HG03575 (cell line): ENCODE data around the gene CLASP2.

ENCODE experiments used
- ATAC-seq: cut with Tn5 transposase; IDR thresholded peaks from one replicate; pipeline ENCODE4 v1.9.1; 2021; ENCODE audit not compliant: unreplicated experiment, insufficient number of reproducible peaks, low FRiP score; ENCODE audit errors: extremely low read depth

CLASP2 gene

GRCh38 chr3:33646406-33646805, 71.6 kb downstream of the CLASP2 start:
- no peak for ATAC-seq

- ATAC-seq = no peak
Observed at GRCh38 chr3:33645060-33645647, 72.9 kb downstream of the CLASP2 start.

GRCh38 chr3:33644582-33644981, 73.5 kb downstream of the CLASP2 start:
- ATAC-seq = no peak

GRCh38 chr3:33642806-33643205, 75.2 kb downstream of the CLASP2 start:
- ATAC-seq = no peak

DNA sequence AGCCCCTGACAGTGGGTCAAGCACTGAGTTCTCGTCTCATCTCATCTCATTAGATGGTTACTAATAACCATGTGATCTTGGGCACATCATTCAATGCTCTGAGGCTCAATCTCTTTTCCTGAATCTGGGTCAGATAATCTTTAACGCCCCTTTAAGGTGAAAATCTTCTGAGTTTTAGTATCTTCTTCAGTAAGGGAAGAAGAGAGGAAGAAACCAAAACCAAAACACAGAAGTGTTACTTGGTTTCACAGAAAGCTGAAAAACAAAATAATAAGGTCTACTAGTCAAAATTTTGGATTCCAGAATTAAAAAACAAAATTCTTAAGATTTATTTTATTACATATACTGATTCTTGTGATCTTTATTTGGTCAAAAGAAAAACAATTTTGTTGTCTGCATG, 78.2 kb downstream of the CLASP2 start:
- ATAC-seq = no peak

DNA sequence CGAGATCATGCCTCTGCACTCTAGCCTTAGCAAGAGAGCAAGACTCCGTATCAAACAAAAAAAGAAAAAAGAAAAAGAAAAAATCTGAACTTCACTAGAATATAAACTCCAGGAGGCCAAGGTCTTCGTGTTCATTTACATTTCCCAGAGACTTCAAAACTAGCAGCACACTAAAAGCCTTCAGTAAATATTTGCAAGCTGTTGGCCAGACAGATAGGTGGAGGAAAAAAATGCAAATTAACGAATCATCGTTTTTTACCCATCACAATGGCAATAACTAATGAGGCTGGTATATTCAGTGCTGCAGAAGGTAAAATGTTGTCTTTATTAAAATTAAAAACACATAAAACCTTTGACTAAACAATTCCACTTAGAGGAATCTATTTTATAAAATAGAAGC, 80.6 kb downstream of the CLASP2 start:
- ATAC-seq = no peak

DNA sequence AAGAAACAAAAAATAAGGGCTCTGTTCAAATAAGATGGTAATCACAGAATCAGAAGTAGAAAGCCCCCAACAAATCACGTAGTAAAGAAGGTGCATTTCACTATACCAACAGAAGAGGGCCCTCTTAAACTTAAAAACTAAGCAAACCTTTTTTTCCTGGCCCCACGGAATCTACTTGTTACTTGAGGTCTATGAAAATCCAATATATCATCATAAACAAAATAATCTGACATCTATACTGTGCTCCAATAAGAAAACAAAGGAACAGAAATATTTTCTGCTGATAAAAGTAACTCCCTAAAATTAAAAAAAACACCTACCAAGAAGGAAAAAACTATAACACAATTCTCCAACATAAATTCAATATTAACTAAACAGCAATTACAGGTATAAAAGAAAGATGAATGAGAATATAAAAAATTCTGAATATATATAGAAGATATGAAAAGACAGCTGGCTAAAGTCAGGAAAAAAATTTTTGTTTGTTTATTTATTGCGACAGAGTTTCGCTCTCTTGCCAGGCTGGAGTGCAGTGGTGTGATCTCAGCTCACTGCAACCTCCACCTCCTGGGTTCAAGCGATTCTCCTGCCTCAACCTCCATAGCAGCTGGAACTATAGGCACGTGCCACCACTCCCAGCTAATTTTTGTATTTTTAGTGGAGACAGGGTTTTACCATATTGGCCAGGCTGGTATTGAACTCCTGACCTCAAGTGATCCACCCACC, 81.8 kb downstream of the CLASP2 start:
- ATAC-seq = no peak

GRCh38 chr3:33634262-33634661, 83.8 kb downstream of the CLASP2 start:
- ATAC-seq = no peak

DNA sequence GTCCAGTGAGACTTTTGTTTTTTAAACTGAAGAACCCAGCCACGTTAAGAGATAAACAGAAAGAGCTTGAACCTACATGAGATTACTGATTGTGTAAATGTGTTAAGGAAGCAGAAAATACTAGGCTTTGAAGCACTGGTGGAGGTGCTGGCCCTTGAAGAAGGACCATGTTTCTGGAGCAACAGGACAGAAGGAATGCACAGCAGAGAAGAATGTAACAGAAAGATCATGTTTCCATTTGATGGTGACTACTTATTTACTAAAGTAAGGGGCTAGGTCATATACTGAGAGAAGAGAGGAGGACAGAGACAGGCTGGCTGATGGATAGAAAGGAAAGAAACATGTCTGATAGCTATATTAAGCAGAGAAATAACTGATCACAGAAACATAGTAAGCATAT, 88.8 kb downstream of the CLASP2 start:
- no peak for ATAC-seq

DNA sequence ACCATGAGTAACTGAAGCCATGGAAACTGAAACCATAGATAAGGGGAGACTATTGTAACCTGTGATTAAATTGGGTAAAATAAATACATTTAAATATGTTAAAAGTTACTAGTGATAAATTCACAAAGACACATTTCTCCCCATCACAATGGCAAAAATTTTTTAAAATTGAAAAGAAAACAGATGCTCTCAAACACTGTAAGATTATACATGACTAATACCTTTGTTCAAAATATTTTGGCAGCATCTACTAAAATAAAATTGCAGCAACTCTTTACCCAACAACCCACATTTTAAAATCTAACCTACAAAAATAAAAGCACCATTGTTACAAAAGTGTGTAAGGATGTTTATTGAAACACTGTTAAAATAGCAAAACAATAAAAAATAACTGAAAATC, 93.3 kb downstream of the CLASP2 start:
- no peak for ATAC-seq

GRCh38 chr3:33613041-33613440, 105.0 kb downstream of the CLASP2 start:
- ATAC-seq = no peak

- no peak for ATAC-seq
Observed at GRCh38 chr3:33612607-33613006, 105.4 kb downstream of the CLASP2 start.

DNA sequence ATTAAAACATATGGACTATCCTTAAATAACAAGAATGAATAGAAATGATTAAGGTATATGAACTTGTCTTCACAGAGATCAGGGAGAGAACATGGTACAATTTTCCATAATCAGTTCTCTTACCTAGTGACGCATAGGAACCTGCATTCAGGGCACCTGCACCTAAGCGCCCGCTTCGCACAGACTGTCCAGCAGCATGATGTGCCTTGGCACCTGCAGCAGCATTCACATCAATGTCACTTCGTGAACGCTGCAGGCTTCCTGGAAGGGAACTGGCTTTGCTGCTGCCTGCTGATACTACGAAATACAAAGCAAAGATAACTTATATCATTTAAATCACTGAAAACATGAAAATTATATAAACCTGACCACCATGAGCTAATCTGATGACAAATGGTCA, 115.2 kb downstream of the CLASP2 start:
- no peak for ATAC-seq

GRCh38 chr3:33597257-33597689, 120.8 kb downstream of the CLASP2 start:
- no peak for ATAC-seq

GRCh38 chr3:33592999-33593398, 125.1 kb downstream of the CLASP2 start:
- no peak for ATAC-seq

- ATAC-seq = no peak
Observed at GRCh38 chr3:33590541-33590940, 127.5 kb downstream of the CLASP2 start.

DNA sequence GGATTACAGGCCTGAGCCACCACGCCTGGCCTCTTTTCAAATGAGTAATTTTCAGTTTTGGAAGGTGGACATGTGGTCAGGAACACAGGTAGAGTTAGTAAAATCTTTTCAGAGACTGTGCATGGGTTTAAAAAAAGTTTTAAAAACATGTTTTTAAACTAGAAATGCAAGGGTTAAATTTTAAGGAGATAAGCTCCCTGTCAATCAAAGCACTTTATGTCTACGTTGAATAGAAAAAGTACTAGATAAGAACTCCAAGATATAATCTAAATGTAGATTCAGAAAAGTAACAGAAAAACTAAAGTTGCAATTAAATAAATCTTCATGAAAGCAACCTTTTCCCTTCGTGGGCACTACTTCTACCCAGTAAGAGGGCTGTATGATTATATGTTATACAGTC, 131.7 kb downstream of the CLASP2 start:
- ATAC-seq = no peak

DNA sequence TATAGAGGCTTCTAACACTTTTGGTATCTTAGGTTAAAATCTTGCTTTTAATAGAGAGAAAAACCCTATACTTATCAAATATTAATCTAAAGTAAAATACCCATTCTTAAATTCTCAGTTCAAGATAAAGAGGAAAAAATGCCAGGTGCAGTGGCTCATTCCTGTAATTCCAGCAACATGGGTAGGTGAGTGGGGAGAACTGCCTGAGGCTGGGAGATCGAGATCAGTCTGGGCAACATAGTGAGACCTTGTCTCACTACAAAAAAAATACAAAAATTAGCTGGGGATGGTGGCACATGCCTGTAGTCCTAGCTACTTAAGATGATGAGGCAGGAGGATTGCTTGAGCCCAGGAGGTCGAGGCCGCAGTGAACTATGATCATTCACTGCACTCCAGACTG, 135.8 kb downstream of the CLASP2 start:
- no peak for ATAC-seq

DNA sequence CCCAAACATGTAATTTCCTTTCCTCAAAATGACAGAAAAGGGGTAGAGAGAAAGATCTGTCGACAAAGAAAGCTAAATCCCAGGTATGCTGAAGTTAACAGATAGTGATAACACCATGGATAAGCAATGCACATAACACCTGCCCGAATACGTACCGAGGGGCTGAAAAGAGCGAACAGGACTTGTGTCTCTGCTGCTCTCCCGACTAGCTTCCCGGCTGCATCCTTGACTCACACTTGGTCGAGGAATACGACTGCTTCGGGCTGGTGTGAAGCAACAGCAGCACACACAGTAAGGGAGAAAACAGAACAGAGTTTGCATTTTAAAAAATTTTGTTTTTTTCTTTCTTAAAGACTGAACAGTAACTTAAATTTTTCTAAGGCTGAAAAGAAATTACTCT, 136.4 kb downstream of the CLASP2 start:
- ATAC-seq = no peak

- no peak for ATAC-seq
Observed at GRCh38 chr3:33579840-33580239, 138.2 kb downstream of the CLASP2 start.

DNA sequence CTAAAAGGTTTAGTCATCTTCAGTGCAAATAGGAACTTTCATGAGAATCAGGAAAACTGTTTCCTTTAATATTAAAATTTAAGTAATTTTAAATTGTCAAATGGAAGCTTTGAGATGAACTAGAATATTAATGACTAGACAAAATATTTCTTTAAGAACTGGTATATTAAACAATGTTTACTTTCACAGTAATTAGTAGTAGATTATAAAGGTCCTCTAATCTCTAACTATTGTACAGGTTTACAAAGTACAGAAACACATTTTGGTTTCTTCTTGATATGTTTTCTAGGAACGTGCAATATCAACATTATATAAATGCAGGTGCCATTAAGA, 138.9 kb downstream of the CLASP2 start:
- ATAC-seq = no peak
